HG03575 (cell line): ENCODE measurements around the gene HSD17B14.
"Not testable (repeated sequence)": the region's sequence is repeated elsewhere in the genome, so short reads cannot be mapped to it uniquely, and the experiment has no call there.

Source experiments
- ATAC-seq: cut with Tn5 transposase; IDR thresholded peaks from one replicate; pipeline ENCODE4 v1.9.1; 2021; ENCODE audit not compliant: unreplicated experiment, insufficient number of reproducible peaks, low FRiP score; ENCODE audit errors: extremely low read depth

Gene HSD17B14

DNA sequence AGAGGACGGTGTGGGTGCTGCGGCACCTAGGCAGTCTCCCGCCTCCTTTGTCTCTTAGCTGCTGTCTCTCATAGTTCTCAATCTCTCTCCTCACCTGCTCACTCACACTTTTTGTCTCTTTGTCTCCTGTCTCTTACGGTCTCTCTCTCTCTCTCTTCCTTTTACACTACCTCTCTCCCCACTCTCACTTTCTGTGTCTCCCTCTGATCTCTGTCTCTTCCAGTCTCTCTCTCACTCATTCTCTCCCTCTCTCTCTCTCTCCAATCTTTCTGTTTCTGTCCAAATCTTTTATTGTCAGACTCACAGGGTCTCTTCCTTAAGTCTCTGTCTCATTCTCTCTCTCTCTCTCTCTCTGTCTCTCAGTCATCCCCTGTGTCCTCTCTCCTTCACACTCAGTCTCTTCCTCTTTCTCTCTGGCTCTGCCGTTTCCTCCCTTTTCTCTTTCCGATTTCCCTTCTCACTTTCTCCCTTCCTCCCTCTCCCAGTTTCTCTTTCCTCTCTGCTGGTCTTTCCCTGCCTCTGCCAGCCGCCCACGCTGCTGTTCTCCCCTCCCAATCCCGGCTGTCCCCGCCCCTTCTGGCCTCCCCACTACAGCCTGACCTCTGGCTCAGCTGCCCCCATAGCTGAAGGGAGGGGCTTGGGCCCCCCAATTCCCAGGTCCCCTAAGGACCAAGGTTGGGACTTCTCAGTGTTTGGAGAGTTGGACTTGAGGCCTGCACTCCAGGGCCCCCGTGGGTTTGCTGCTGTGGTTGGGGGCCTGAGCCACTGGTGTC is 32.0 kb upstream of the HSD17B14 start, which contains the start of gene PLEKHA4:
Gene PLEKHA4 (minus strand): TSS at position 504 of the 773 bp plus-strand sequence. CDS start 997 bp downstream, outside the sequence.
- ATAC-seq = no peak

DNA sequence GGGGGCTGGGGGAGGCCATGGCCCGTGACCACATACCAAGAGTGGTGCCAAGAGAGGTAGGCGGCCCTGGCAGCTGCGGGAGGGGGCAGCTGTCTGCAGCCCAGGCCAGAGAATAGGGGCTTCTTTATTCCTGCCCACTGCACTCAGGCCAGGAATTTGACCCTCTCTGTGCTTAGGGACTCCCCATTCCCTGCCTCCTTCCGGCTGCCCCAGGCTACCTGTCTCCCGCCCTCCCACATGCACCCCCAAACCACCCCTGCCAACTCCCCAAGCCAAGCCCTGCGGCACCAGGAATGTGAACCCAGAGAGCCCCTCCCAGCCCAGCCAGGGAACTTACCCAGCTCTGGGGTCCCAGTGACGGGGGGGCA is 31.4 kb upstream of the HSD17B14 start:
- ATAC-seq = no peak

DNA sequence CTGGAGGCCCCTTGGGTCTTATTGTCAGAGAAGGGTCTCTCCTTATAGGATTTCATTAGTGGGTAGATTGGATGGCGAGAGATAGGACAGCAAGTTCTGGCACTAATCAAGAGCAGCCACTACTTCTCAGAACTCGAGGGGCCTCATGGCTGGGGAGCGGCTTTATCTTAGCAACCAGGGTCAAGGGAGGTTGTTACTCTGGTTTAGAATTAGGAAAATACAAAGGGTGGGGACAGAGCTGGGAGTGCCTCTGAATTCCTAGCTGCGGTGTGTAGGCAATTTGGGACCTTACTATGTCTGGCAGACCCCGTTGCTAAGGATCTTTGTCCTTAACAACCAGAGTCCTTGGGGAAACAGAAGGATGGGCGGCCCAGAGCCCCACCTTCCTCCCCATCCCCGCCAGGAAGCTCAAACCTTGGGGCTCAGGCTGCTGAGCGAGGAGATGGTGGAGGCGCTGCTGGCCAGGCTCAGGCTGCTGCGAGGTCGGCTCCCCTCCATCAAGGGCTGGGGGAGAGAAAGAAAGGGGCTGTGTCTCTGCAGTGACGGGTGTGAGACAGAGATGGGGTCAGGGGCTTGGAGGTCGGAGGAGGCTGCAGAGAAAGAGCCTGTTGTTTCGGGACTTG is 30.9 kb upstream of the HSD17B14 start:
- ATAC-seq = no peak

DNA sequence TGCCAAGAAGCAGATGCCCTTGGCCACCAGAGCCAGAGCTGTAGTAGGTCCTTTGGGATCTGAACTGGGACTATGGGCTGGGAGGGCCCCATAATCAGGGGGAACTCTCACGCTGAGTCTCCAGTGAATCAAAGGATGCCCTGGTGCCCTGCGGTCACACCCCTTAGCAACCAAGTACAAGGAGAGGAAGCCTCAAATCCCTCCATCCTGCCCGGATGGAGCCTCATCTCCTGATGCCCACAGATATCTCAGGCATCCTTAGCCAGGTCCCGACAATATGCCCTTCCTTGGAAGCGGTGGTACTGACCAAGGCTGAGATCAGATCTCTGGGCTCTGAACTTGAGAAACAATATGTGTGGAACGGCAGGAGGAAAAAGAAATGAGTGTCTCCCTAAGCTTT is 30.4 kb upstream of the HSD17B14 start:
- ATAC-seq = no peak

DNA sequence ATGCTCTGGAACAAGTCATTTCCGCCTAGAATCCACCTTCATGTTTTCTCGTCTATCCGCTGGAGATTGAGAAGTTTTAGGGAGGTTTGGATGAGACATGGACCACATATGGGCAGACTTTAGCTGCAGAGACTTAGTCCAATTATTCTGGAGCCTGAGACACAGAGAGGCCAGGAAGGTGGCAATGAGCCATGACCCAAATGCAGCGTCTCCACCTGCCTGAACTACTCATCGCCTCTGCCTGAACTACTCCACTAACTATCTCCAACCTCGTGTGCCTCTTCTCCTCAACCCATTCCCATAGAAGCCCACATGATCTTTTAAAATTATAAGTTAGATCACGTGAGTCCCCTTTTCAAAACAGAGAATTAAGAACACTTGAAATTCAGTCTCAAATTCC is 26.5 kb upstream of the HSD17B14 start:
- no peak for ATAC-seq

DNA sequence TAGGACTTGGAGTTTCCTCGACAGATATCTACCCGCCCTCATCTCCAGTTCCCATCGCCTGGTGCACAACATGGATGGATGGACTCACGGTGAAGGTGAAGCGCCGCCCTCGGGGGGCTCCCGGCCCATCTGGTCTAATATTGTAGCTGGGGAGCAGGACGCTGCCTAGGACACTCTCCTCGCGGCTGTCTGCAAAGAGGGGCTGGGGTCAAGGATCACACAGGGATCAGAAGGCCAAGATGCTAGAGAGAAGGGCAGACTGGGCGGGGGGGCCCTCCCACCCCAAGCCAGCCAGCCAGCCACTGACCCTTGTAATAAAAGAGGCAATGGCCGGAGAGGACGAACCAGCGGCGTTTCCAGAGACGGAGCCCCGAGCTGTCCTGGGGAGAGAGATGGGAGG is 25.0 kb upstream of the HSD17B14 start:
- no peak for ATAC-seq

DNA sequence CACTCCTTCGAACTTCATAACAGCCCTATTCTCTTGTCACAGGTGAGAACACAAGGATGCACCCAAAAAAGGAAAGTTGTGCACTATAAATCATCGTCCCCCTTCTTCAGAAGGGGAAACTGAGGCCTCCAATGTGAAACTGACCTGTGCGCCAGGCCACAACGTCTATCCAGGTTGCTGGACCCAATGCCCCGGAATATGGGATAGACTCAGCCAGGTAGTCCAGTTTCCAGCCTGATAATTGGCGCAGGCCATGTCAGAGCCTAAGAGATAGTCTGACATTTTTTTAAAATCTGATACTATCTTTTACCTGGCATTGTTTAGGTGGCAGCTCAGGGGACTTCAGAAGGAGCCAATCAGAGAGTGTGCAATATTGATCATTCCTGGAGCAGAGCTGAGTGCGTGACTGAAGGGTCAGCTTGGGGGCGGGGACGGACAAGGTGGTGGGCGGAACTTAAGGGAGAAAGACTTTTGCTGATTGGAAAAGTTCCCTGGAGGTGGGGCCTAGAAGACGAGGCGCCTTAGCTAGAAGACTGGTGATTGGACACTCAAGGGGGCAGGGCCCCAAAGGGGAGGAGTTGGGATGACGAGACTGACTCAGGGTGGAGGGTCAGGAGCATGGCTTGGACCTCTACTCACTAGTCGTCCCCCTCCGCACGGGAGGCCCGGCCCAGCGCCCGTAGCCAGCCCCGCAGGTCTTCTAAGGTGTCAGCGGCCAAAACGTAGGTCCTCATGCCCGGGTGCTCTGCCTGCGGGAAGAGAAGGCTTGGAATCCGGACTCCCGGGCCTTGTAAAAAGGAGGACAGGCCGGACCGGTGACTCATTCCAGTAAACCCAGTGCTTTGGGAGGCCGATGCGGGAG is 23.7 kb upstream of the HSD17B14 start:
- no peak for ATAC-seq

DNA sequence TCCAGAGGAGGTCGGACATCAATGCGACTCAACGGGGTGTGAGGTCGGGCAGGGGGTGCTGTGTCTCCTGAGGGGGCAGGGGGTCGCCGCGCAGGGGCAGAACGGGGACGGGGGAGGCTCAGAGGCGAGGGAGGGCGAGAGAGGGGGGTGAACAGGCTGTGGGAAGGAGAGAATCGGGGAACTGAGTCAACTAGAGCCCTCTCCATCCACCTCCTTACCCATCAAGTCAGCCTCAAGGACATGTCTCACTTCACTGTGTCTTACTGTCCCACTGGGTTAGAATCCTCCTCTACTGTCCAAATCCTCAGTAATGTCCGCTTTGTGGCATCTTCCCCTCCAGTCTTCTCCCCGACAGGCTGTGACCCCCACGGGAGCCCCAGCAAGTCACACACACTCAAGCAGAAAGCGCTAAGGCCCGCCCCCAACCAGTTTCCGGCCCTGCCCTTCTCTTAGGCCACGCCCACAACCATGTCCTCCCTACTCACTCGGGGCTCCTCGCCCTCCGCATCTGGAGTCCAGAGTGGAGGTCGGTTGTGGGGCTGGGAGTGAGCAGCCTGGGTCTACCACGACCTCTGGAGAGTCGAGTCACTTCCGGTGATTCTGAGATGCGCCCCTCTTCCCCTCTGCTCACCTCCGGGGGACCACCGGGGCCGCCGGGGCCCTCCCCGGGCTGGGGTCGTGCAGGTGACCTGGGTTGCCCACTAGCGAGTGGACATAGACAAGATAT is 22.9 kb upstream of the HSD17B14 start:
- ATAC-seq = no peak

DNA sequence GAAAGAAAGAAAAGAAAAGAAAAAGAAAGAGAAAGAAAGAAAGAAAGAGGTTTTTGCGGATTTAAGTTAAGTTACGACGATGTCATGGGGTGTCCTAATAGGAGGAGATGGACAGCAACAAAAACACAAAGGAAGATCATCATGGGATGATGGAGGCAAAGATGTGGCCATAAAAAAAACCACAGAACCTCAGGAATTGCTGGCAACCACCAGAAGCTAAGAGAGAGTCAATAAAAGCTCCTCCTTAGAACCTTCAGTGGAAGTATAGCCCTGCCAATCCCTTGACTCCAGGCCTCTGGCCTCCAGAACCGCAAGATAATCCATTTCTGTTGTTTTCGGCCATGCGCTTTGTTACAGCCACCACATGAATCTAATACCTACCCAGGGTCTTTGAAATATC is 20.6 kb upstream of the HSD17B14 start:
- no peak for ATAC-seq

DNA sequence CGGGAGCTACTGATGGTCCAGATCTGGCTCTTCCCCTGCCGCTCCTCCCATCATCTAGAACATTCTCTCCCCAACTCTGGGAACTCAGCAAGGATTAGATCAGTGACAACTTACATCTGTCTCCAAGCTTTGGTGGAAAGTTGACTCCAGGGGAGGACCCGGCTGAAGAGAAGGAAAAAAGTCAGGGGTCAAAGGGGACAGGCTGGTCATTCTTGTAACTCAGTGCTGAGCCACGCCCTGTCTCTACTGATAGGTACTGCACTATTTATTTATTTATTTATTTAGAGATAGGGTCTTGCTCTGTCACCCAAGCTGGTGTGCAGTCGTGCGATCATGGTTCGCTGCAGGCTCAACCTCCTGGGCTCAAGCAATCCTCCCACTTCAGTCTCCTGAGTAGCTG is 17.8 kb upstream of the HSD17B14 start:
- no peak for ATAC-seq

DNA sequence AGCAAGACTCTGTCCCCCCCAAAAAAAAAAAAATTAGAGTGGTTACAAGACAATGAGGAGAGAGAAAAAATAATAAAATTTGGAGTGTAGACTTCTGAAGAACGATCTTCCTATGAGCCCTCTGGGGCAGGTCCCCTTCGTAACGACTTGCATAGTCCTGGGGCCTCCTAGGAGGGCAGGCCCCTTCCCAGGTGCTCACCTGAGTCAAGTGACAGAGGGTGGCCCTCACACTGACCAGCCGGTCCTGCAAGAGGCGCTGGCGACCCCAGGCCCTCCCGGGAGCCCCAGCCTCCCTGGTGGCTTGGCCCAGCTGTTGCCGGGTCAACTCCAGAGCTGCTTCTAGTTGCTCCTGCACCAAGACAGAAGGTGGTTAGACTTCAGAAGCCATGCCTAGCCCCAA is 17.2 kb upstream of the HSD17B14 start:
- ATAC-seq = no peak

DNA sequence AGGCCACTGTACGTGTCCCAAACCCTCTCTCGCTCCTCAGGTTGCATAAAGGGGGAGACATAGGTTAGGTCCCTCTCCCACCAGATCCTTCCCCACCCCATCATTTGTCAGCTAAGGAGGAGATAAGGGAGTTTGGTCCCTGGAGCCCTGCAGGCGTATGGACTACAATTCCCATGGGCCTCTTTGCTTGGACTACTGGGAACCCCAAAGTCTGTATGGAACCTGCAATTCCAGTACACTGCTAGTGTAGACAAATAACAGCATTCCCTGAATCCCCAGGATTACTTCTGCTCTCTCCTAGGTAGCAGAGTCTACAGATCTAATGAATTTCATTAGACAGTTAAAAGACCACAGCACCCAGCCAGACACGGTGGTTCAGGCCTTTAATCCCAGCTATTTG is 16.0 kb upstream of the HSD17B14 start:
- no peak for ATAC-seq

DNA sequence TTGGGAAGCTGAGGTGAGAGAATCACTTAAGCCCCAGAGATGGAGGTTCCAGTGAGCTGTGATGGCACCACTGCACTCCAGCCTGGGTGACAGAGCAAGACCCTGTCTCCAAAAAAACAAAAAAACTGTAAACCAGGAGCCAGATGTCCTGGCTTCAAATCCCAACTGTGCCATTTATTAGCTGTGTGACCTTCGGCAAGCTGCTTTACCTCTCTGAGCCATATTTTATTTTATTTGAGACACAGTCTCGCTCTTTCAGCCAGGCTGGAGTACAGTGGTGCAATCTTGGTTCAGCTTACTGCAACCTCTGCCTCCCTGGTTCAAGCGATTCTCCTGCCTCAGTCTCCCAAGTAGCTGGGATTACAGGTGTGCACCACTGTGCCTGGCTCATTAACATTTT is 10.4 kb upstream of the HSD17B14 start:
- not testable (repeated sequence) for ATAC-seq

DNA sequence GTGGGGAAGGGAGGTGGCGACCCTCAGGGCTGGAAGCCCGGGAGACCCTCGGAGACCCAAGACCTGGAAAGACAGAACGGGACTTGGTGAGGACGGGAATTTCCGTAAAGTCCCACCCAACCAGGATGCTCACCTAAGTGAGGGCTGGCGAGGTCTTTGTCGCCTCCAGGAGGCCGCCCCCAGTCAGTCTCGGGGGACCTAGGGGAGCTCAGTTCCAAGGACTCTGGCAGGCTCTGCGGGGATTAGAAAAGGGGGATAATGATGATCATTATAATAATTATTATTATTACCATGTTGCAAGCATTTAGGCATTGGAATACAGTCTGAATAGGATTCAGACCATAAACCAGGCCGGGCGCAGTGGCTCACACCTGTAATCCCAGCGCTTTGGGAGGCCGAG is 9.1 kb upstream of the HSD17B14 start:
- ATAC-seq = no peak

DNA sequence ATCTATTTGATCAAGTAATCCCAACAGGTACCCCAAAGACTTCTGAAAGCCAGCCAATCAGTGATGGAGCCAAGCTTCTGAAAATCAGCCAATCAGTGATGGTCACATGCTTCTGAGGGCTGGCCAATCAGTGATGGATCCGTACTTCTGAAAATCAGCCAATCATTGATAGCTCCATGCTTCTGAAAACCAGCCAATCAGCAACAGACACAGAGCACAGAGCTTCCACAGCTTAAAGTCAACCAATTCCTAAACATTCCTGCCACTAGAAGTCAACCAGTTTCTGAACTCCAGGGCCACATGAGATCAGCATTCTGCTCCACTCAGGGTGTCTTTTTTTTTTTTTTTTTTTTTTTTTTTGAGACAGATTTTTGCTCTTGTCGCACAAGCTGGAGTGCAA is 8.2 kb upstream of the HSD17B14 start:
- no peak for ATAC-seq

DNA sequence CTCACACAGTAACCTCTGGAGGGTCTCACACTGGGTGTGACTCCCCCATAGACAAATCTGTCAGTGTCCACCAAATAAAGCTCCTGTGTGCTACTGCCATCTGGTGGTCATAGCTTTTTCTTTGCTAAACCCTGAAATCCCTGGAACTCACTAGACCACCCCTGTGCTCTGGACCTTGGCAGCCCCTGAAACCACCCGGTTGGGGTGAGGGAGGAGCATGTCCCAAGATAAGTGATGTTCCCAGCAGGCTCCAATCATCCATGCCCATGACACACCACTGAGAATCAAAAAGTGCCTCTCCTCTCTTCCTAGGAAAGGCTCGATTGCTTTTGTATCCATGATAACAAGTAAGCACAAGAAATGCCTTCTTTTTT is 6.5 kb upstream of the HSD17B14 start:
- ATAC-seq = no peak

DNA sequence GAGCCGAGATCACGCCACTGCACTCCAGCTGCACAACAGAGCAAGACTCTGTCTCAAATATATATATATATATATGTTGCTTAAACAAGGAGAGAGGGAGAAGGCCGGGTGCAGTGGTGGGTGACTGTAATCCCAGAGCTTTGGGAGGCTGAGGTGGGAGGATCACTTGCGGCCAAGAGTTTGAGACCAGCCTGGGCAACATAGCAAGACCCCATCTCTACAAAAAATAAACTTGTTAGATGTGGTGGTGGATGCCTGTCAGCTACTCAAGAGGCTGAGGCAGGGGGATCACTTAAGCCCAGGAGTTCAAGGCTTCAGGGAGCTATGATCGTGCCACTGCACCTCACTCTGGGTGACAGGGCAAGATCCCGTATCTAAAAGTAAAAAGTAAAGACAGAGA is 5.3 kb upstream of the HSD17B14 start:
- no peak for ATAC-seq

DNA sequence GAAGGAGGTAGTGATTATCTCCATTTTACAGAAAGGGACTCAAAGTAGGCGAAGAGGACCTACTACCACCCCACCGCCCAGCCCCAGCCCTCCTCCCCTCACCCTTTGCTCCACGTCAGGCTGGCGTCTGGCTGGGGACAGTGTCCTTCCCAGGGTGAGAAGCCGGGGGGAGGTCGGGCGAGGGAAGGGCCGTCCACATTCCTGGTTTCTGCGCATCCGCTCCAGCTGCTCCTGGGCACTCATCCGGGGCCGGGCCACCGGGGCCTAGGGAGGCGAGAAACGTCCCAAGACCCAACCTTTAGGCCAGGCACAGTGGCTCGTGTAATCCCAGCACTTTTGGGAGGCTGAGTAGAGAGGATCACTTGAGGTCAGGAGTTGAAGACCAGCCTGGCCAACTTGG is 4.8 kb upstream of the HSD17B14 start:
- ATAC-seq = no peak

DNA sequence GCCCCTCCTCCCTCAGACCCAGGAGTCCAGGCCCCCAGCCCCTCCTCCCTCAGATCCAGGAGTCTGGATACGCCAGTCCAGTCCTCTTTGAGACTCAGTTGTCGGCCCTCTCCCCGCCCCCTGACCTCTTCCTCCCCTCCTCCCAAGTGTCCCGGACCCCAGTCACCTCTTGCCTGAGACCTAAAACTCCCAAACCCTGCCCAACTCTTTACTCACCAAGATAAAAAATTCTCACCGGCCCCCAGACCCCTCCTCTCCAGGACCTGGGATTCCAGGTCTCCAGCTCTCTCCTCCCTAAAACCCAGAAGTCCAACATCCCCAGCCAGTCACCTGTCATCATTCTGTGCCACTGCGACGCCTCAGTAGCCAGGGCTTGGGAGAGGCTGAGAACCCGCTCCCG is 1.4 kb upstream of the HSD17B14 start:
- ATAC-seq = no peak
